ENCODE results near the gene PTOV1. TPM values are rescaled to one million over a fixed set of nuclear protein-coding genes. Genes with fewer than 3 reads are reported as not detected.

The PTOV1 gene
- 100 to 1,000 TPM; 110 TPM for total RNA-seq

- DNase-seq (ENCODE audit: low spot score in 2 of 2) (peak; percentile 90 to 96), ATAC-seq (peak; percentile 90 to 91)
- H3K36me3 Mint-ChIP-seq, result peaks cover 16% of the 10 kb centered on the region in 2 donors
- H3K9me3 Mint-ChIP-seq, result peaks cover 6 to 12% of the 10 kb centered on the region in 2 donors
- peak within 1 kb of the TSS; percentile 93 to 97 for H3K27ac Mint-ChIP-seq
Observed at GRCh38 chr19:49850487-49851342, at the start of gene PTOV1. TSS of gene PTOV1 (plus strand) at chr19:49851159.

GRCh38 chr19:49801401-49801888 is 49.5 kb upstream of the PTOV1 start:
- no peak for ATAC-seq
- Mint-ChIP-seq H3K36me3 (peaks cover 0 to 3% of the 10 kb centered on the region in 2 donors), H3K27ac (peak overlapping the region in 1 of 2 donors; percentile 84)

GRCh38 chr19:49801966-49802661 is 48.8 kb upstream of the PTOV1 start:
- DNase-seq (ENCODE audit: low spot score in 2 of 2) (no peak), ATAC-seq (no peak)
- Mint-ChIP-seq H3K9me3 (no peaks in the 10 kb centered on the region), H3K27ac (no peak overlapping the region), H3K36me3 (no peaks in the 10 kb centered on the region)

More at GRCh38 chr19:49801401-49801888, 49.5 kb upstream of the PTOV1 start:
- no peak for DNase-seq (ENCODE audit: low spot score in 2 of 2)
- H3K9me3 Mint-ChIP-seq, result no peaks in the 10 kb centered on the region

GRCh38 chr19:49802836-49803528 is 48.0 kb upstream of the PTOV1 start:
- Mint-ChIP-seq H3K27ac (no peak overlapping the region), H3K9me3 (no peaks in the 10 kb centered on the region), H3K36me3 (no peaks in the 10 kb centered on the region)
- DNase-seq (ENCODE audit: low spot score in 2 of 2) (no peak), ATAC-seq (no peak)

- peak overlapping the region in 1 of 2 donors; percentile 87 for H3K27ac Mint-ChIP-seq
- DNase-seq (ENCODE audit: low spot score in 2 of 2), result no peak
- no peaks in the 10 kb centered on the region for H3K9me3 Mint-ChIP-seq
- H3K36me3 Mint-ChIP-seq, result no peaks in the 10 kb centered on the region
- ATAC-seq, result no peak
Observed at GRCh38 chr19:49803529-49803856, 47.5 kb upstream of the PTOV1 start.

GRCh38 chr19:49805822-49806619 is 44.9 kb upstream of the PTOV1 start:
- DNase-seq (ENCODE audit: low spot score in 2 of 2) (no peak), ATAC-seq (no peak)
- Mint-ChIP-seq H3K27ac (peak overlapping the region in 1 of 2 donors; percentile 6), H3K36me3 (no peaks in the 10 kb centered on the region), H3K9me3 (no peaks in the 10 kb centered on the region)

GRCh38 chr19:49806620-49806959 is 44.4 kb upstream of the PTOV1 start:
- no peak for DNase-seq (ENCODE audit: low spot score in 2 of 2)
- Mint-ChIP-seq H3K9me3 (no peaks in the 10 kb centered on the region), H3K36me3 (no peaks in the 10 kb centered on the region), H3K27ac (peak overlapping the region in 1 of 2 donors; percentile 6)
- ATAC-seq, result no peak

GRCh38 chr19:49807058-49807903 is 43.7 kb upstream of the PTOV1 start:
- ATAC-seq, result no peak
- Mint-ChIP-seq H3K9me3 (no peaks in the 10 kb centered on the region), H3K36me3 (no peaks in the 10 kb centered on the region), H3K27ac (peak overlapping the region; percentile 33 to 44)
- DNase-seq (ENCODE audit: low spot score in 2 of 2), result no peak

GRCh38 chr19:49807904-49808675 is 42.9 kb upstream of the PTOV1 start:
- Mint-ChIP-seq H3K36me3 (peaks cover 0 to 6% of the 10 kb centered on the region in 2 donors), H3K9me3 (no peaks in the 10 kb centered on the region), H3K27ac (peak overlapping the region in 1 of 2 donors; percentile 43)
- ATAC-seq, result no peak
- DNase-seq (ENCODE audit: low spot score in 2 of 2), result no peak

- ATAC-seq, result peak; percentile 44 to 53
- peak; percentile 75 to 86 for DNase-seq (ENCODE audit: low spot score in 2 of 2)
- peak overlapping the region; percentile 43 to 78 for H3K27ac Mint-ChIP-seq
- H3K36me3 Mint-ChIP-seq, result peaks cover 0 to 8% of the 10 kb centered on the region in 2 donors
- H3K9me3 Mint-ChIP-seq, result no peaks in the 10 kb centered on the region
Observed at GRCh38 chr19:49808711-49809159, 42.2 kb upstream of the PTOV1 start.

- H3K9me3 Mint-ChIP-seq, result no peaks in the 10 kb centered on the region
- DNase-seq (ENCODE audit: low spot score in 2 of 2), result peak; percentile 49 to 67
- peak; percentile 30 for ATAC-seq
- H3K36me3 Mint-ChIP-seq, result peaks cover 0 to 8% of the 10 kb centered on the region in 2 donors
- H3K27ac Mint-ChIP-seq, result peak overlapping the region; percentile 43 to 78
Observed at GRCh38 chr19:49809160-49809940, 41.6 kb upstream of the PTOV1 start.

- Mint-ChIP-seq H3K27ac (peak overlapping the region in 1 of 2 donors; percentile 43), H3K36me3 (peaks cover 0 to 8% of the 10 kb centered on the region in 2 donors), H3K9me3 (no peaks in the 10 kb centered on the region)
- no peak for DNase-seq (ENCODE audit: low spot score in 2 of 2)
- no peak for ATAC-seq
Observed at GRCh38 chr19:49809941-49810389, 41.0 kb upstream of the PTOV1 start.

- DNase-seq (ENCODE audit: low spot score in 2 of 2) (no peak), ATAC-seq (no peak)
- Mint-ChIP-seq H3K9me3 (no peaks in the 10 kb centered on the region), H3K27ac (peak overlapping the region in 1 of 2 donors; percentile 96), H3K36me3 (peaks cover 0 to 8% of the 10 kb centered on the region in 2 donors)
Observed at GRCh38 chr19:49811328-49811727, 39.6 kb upstream of the PTOV1 start.

GRCh38 chr19:49812452-49812996 is 38.4 kb upstream of the PTOV1 start:
- ATAC-seq, result no peak
- H3K27ac Mint-ChIP-seq, result peak overlapping the region; percentile 96 to 97

More at GRCh38 chr19:49812452-49812996, 38.4 kb upstream of the PTOV1 start:
- H3K36me3 Mint-ChIP-seq, result peaks cover 0 to 8% of the 10 kb centered on the region in 2 donors
- no peak for DNase-seq (ENCODE audit: low spot score in 2 of 2)
- H3K9me3 Mint-ChIP-seq, result no peaks in the 10 kb centered on the region

Measured in activated naive CD4-positive, alpha-beta T cell treated with anti-CD3 and anti-CD28 coated beads, Interleukin-2, amount 50 U/mL, for 72 hours (primary cell).